HCT116 (cell line): ENCODE measurements around the gene ARL6IP6. TPM values are rescaled to one million over a fixed set of nuclear protein-coding genes. Genes with fewer than 3 reads are reported as not detected.

Experiments used
- ATAC-seq: fragments of 200-7000 bp; cut with Tn5 transposase; 2 replicates; pipeline ENCODE4 v1.9.1; 2020; ENCODE audit warnings: mild to moderate bottlenecking, moderate library complexity
- BruUV-seq: library from RNA; stranded (reverse); fragments of 400-500 nt; replicated peaks from 2 replicates; lab custom pipeline; 2021; lab: Mats Ljungman, UMichigan
- CTCF ChIA-PET: fragments of 300-600 bp; sonication (Branson Sonifier 250); formaldehyde crosslinking; loops from one replicate; lab custom pipeline; 2021; ENCODE audit warnings: antibody characterized with exemption; lab: Charles Lee
- POLR2A ChIA-PET: fragments of 300-600, 350-600 bp; sonication (Branson Sonifier 250); formaldehyde crosslinking; loops from one replicate; lab custom pipeline; 2021; ENCODE audit warnings: antibody characterized with exemption; lab: Charles Lee
- RAD21 ChIA-PET, 2 experiments: fragments of 300-600 bp; sonication (Branson Sonifier 250); formaldehyde crosslinking; loops; one replicate each; lab custom pipeline; 2023; ENCODE audit warnings: low total read pairs in 2 of 2; ENCODE audit not compliant: uncharacterized antibody in 2 of 2, unreplicated experiment in 2 of 2, low non-redundant PET in 1 of 2; lab: Charles Lee
- DNase-seq: peaks from one replicate; pipeline ENCODE4 v3.0.0-alpha.2; 2010; ENCODE audit warnings: low read depth, low spot score
- H2AFZ ChIP-seq: fragments of 200-600 bp; shearing (Covaris generic), sonication (generic); 2 replicates; pipeline ENCODE4 v1.6.1; 2017; ENCODE audit warnings: low read depth, mixed run types, mixed read lengths, antibody characterized with exemption, low read length; ENCODE audit not compliant: poor library complexity, severe bottlenecking
- H3K27ac ChIP-seq: 2 replicates; pipeline ENCODE4 v1.5.1; 2012; ENCODE audit warnings: low read depth, low read length
- H3K27me3 ChIP-seq: fragments of 200-600 bp; sonication (generic); 2 replicates; pipeline ENCODE4 v1.6.1; 2016; ENCODE audit warnings: mixed run types, low read length, mixed read lengths; ENCODE audit not compliant: insufficient read depth
- H3K36me3 ChIP-seq, 2 experiments: fragments of 200-500 bp in 1 of 2; fragments of 200-600 bp in 1 of 2; sonication (Bioruptor generic) in 1 of 2; sonication (generic) in 1 of 2; 2 replicates each; pipeline versions ENCODE4 v1.5.1 to v1.6.1; 2014 to 2016; ENCODE audit warnings: low read length in 2 of 2, inconsistent platforms in 1 of 2, mixed read lengths in 1 of 2, mixed run types in 1 of 2; ENCODE audit not compliant: insufficient read depth in 2 of 2, control insufficient read depth in 1 of 2
- H3K4me1 ChIP-seq, 2 experiments: fragments of 200-600 bp in 1 of 2; sonication (generic) in 1 of 2; 2 replicates each; pipeline versions ENCODE4 v1.5.1 to v1.6.1; 2012 to 2017; ENCODE audit warnings: low read length in 2 of 2, inconsistent platforms in 1 of 2, mild to moderate bottlenecking in 1 of 2, mixed read lengths in 1 of 2, mixed run types in 1 of 2, moderate library complexity in 1 of 2; ENCODE audit not compliant: insufficient read depth in 2 of 2, control insufficient read depth in 1 of 2
- H3K4me2 ChIP-seq: fragments of 200-600 bp; sonication (generic); 2 replicates; pipeline ENCODE4 v1.6.1; 2017; ENCODE audit warnings: mixed run types, low read length, mixed read lengths
- H3K4me3 ChIP-seq, 2 experiments: fragments of 200-600 bp in 1 of 2; sonication (generic) in 1 of 2; replicated peaks in 1 of 2; 2 replicates each; pipeline ENCODE4 v1.5.1; 2011 to 2016; ENCODE audit warnings: low read length in 2 of 2, control low read depth in 1 of 2, low read depth in 1 of 2, mild to moderate bottlenecking in 1 of 2, mixed read lengths in 1 of 2, mixed run types in 1 of 2
- H3K79me2 ChIP-seq: fragments of 200-600 bp; sonication (generic); 2 replicates; pipeline ENCODE4 v1.6.1; 2017; ENCODE audit warnings: mild to moderate bottlenecking, mixed run types, low read length, moderate library complexity, mixed read lengths; ENCODE audit not compliant: insufficient read depth
- H3K9ac ChIP-seq: fragments of 200-600 bp; sonication (generic); 2 replicates; pipeline ENCODE4 v1.6.1; 2016; ENCODE audit warnings: low read length, mixed read lengths
- H3K9me2 ChIP-seq: fragments of 200-600 bp; sonication (generic), shearing (Covaris generic); 2 replicates; pipeline ENCODE4 v1.6.1; 2017; ENCODE audit warnings: mixed run types, mild to moderate bottlenecking, moderate library complexity; ENCODE audit not compliant: insufficient read depth
- H3K9me3 ChIP-seq, 2 experiments: fragments of 200-500 bp in 1 of 2; fragments of 200-600 bp in 1 of 2; sonication (Bioruptor generic) in 1 of 2; sonication (generic) in 1 of 2; 2 replicates each; pipeline ENCODE4 v1.6.1; 2014 to 2017; ENCODE audit warnings: low read length in 2 of 2, mixed read lengths in 2 of 2, inconsistent platforms in 1 of 2, low read depth in 1 of 2, mild to moderate bottlenecking in 1 of 2, mixed run types in 1 of 2, moderate library complexity in 1 of 2; ENCODE audit not compliant: control insufficient read depth in 1 of 2, insufficient read depth in 1 of 2
- H4K20me1 ChIP-seq: fragments of 200-600 bp; sonication (generic), shearing (Covaris generic); 2 replicates; pipeline ENCODE4 v1.6.1; 2017; ENCODE audit warnings: mixed run types, mild to moderate bottlenecking, moderate library complexity; ENCODE audit not compliant: insufficient read depth
- ATF3 ChIP-seq: IDR thresholded peaks from 2 replicates; pipeline ENCODE4 v1.6.1; 2012
- CBX3 ChIP-seq: IDR thresholded peaks from 2 replicates; pipeline ENCODE4 v1.6.1; 2012; ENCODE audit warnings: low read depth
- CEBPB ChIP-seq: IDR thresholded peaks from 2 replicates; pipeline ENCODE4 v1.6.1; 2012; ENCODE audit warnings: low read depth
- ELF1 ChIP-seq: IDR thresholded peaks from 2 replicates; pipeline ENCODE4 v1.6.1; 2012; ENCODE audit warnings: low read depth, borderline replicate concordance
- EZH2 ChIP-seq: fragments of 200-600 bp; sonication (generic); IDR thresholded peaks from 2 replicates; pipeline ENCODE4 v1.6.1; 2017; ENCODE audit warnings: antibody characterized with exemption, mixed run types
- EZH2phosphoT487 ChIP-seq: fragments of 200-600 bp; IDR thresholded peaks from 2 replicates; pipeline ENCODE4 v1.6.1; 2018; ENCODE audit warnings: antibody characterized with exemption, borderline replicate concordance
- FOSL1 ChIP-seq: IDR thresholded peaks from 2 replicates; pipeline ENCODE4 v1.6.1; 2012; ENCODE audit warnings: low read depth
- POLR2A ChIP-seq: IDR thresholded peaks from 2 replicates; pipeline ENCODE4 v1.7.0; 2011; ENCODE audit warnings: borderline replicate concordance; ENCODE audit not compliant: insufficient read depth, insufficient read length; ENCODE audit errors: extremely low read depth
- POLR2AphosphoS5 ChIP-seq: IDR thresholded peaks from 2 replicates; pipeline ENCODE4 v1.6.1; 2011; ENCODE audit warnings: mild to moderate bottlenecking, low read depth, low read length, moderate library complexity
- RAD21 ChIP-seq: IDR thresholded peaks from 2 replicates; pipeline ENCODE4 v1.6.1; 2012; ENCODE audit warnings: low read depth, mild to moderate bottlenecking
- REST ChIP-seq: IDR thresholded peaks from 2 replicates; pipeline ENCODE4 v1.6.1; 2012; ENCODE audit warnings: low read depth
- SP1 ChIP-seq: IDR thresholded peaks from 2 replicates; pipeline ENCODE4 v1.6.1; 2012; ENCODE audit warnings: low read depth
- TCF7L2 ChIP-seq: IDR thresholded peaks from 2 replicates; pipeline ENCODE4 v1.7.0; 2011; ENCODE audit warnings: borderline replicate concordance, inconsistent platforms; ENCODE audit not compliant: insufficient read depth, insufficient read length; ENCODE audit errors: extremely low read depth
- YY1 ChIP-seq: IDR thresholded peaks from 2 replicates; pipeline ENCODE4 v1.6.1; 2011; ENCODE audit warnings: low read length, low read depth, moderate library complexity, mild to moderate bottlenecking; ENCODE audit not compliant: insufficient replicate concordance; ENCODE audit errors: extremely low read depth
- ZFX ChIP-seq: fragments of 450-650 bp; IDR thresholded peaks from 2 replicates; pipeline ENCODE4 v1.6.1; 2017
- ZNF274 ChIP-seq: fragments of 200-500 bp; sonication (Bioruptor generic); IDR thresholded peaks from 2 replicates; pipeline ENCODE4 v1.6.1; 2014; ENCODE audit warnings: mild to moderate bottlenecking, low read depth, low read length, inconsistent platforms
- intact Hi-C: fragments of 100-400 bp; cut with micrococcal nuclease; formaldehyde crosslinking; loops from 2 replicates; pipeline ENCODE4 v1.10.0; 2022
- total RNA-seq: library from RNA; stranded (reverse); gene quantifications from one replicate; pipeline ENCODE4 v1.2.1, GENCODE V29; 2021; ENCODE audit not compliant: unreplicated experiment
- TF ChIP-seq, protein P1 (sequence below): IDR thresholded peaks from 2 replicates; pipeline ENCODE4 v1.6.1; 2012
- TF ChIP-seq, protein P2 (sequence below), 3 experiments: fragments of 200-600 bp in 1 of 3; sonication (generic) in 1 of 3; IDR thresholded peaks in 2 of 3; conservative IDR thresholded peaks in 1 of 3; 2 replicates each; pipeline ENCODE4 v1.5.1; 2012 to 2017; ENCODE audit warnings: low read depth in 2 of 3, low read length in 2 of 3, antibody characterized with exemption in 1 of 3, borderline replicate concordance in 1 of 3, control low read depth in 1 of 3, mild to moderate bottlenecking in 1 of 3, mixed read lengths in 1 of 3, mixed run types in 1 of 3, moderate library complexity in 1 of 3; ENCODE audit not compliant: insufficient read depth in 1 of 3

ARL6IP6 gene
- total RNA-seq, 1 experiment from 2014 or later, result 37.8 TPM

- Histone ChIP-seq H4K20me1 (peaks cover 52% of the 10 kb centered on the region), H3K9me3 (no peaks in the 10 kb centered on the region), H3K4me2 (no peak overlapping the region), H3K4me1 (peaks cover 3 to 7% of the 10 kb centered on the region in 2 experiments; a peak in 3 of 4 replicates), H3K79me2 (peaks cover 100% of the 10 kb centered on the region), H3K36me3 (peaks cover 21 to 60% of the 10 kb centered on the region in 2 experiments), H3K27ac (no peak overlapping the region), H2AFZ (no peak overlapping the region)
- ChIA-PET POLR2A (no interaction called here), RAD21 (no interaction called here)
- no peak for DNase-seq
- no peak for TF ChIP-seq POLR2AphosphoS5
- no peak for TF ChIP-seq CBX3
- no peak for TF ChIP-seq ELF1
- TF ChIP-seq ATF3, result no peak
- TF ChIP-seq ZNF274, result no peak
- no peak for TF ChIP-seq POLR2A
- TF ChIP-seq, protein P1, sequence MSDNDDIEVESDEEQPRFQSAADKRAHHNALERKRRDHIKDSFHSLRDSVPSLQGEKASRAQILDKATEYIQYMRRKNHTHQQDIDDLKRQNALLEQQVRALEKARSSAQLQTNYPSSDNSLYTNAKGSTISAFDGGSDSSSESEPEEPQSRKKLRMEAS, result no peak
- TF ChIP-seq REST, result no peak
- TF ChIP-seq TCF7L2, result no peak
- no peak for TF ChIP-seq EZH2phosphoT487
- TF ChIP-seq, protein P2, sequence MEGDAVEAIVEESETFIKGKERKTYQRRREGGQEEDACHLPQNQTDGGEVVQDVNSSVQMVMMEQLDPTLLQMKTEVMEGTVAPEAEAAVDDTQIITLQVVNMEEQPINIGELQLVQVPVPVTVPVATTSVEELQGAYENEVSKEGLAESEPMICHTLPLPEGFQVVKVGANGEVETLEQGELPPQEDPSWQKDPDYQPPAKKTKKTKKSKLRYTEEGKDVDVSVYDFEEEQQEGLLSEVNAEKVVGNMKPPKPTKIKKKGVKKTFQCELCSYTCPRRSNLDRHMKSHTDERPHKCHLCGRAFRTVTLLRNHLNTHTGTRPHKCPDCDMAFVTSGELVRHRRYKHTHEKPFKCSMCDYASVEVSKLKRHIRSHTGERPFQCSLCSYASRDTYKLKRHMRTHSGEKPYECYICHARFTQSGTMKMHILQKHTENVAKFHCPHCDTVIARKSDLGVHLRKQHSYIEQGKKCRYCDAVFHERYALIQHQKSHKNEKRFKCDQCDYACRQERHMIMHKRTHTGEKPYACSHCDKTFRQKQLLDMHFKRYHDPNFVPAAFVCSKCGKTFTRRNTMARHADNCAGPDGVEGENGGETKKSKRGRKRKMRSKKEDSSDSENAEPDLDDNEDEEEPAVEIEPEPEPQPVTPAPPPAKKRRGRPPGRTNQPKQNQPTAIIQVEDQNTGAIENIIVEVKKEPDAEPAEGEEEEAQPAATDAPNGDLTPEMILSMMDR (IDR thresholded peaks at IDR 0.05 in 2 of 3, conservative IDR thresholded peaks at IDR 0.05 in 1 of 3; ENCODE audit: borderline replicate concordance in 1 of 3, insufficient read depth in 1 of 3, low read depth in 2 of 3, low read length in 2 of 3), result no peak
- TF ChIP-seq YY1, result no peak
- TF ChIP-seq CEBPB, result no peak
- no peak for TF ChIP-seq ZFX
- TF ChIP-seq EZH2, result no peak
- TF ChIP-seq FOSL1, result no peak
- no peak for TF ChIP-seq RAD21
- no peak for TF ChIP-seq SP1
- TF ChIP-seq, all 23 proteins: peak for 0
- Histone ChIP-seq H3K4me3 (no peak overlapping the region), H3K9me2 (no peaks in the 10 kb centered on the region), H3K27me3 (no peaks in the 10 kb centered on the region), H3K9ac (no peak overlapping the region)
- ATAC-seq, result no peak
- BruUV-seq, result no TSS peak
- CTCF ChIA-PET, result no interaction called here
- intact Hi-C loops, result no loop called here
Measured at GRCh38 chr2:152710713-152711112, 7.7 kb upstream of the ARL6IP6 start.
